Measurements from ENCODE around the gene UBE2U.
"Not testable (repeated sequence)": the region's sequence is repeated elsewhere in the genome, so short reads cannot be mapped to it uniquely, and the experiment has no call there.

UBE2U gene

GRCh38 chr1:64242895-64243756, 39.7 kb downstream of the UBE2U start:
- DNase-seq = peak; percentile 80

DNA sequence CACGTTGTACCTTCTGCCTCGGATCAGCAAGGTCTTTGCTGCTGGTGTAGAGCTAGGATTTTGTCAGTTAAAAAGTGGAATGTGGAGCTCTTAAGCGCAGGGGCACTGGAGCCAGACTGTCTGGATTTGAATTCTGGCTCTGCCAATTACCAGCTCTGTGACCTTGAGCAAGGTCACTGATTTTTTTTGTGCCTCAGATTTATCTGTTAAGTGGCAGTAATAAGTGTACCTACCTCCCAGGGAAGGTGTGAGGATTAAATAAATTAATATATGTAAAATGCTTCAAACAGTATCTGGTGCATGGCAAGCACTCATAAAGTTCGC, 40.3 kb downstream of the UBE2U start:
- peak; percentile 71 for DNase-seq

GRCh38 chr1:64245495-64245894, 42.1 kb downstream of the UBE2U start:
- DNase-seq = no peak

DNA sequence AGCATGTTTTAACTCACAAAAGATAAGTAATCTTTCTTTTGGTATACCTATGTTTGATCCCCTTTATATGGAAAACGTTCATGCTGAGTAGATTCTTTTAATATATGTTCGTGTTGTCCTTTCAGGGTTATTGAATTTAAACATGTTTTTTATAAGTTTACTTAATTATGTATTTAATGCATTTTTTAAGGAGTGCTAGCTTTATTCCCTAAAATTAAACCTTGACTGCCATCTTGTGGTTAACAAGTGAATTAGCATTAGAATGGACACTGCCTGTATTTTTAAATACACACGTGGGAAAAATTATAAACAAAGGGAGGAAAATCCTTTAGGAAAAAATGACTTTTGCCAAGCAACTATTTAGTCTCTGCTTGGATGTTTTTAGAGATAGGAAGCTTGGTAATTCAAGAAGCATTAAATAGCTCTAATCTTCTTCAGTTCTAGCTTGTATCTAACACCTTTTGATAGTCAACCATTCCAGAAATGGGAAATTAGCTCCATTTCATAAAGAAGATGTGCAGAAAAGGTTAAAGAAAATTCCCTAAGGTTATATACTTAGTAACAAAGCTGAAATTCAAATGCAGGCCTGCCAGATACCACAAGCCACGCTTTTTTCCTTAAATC, 43.0 kb downstream of the UBE2U start:
- DNase-seq = peak; percentile 77

- no peak for DNase-seq
Measured at GRCh38 chr1:64248065-64248464, 44.6 kb downstream of the UBE2U start.

DNA sequence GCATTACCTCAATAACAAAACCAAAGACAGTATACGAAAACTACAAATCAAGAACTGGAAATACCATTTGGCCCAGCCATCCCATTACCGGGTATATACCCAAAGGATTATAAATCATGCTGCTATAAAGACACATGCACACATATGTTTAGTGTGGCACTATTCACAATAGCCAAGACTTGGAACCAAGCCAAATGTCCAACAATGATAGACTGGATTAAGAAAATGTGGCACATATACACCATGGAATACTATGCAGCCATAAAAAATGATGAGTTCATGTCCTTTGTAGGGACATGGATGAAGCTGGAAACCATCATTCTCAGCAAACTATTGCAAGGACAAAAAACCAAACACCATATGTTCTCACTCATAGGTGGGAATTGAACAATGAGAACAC, 47.0 kb downstream of the UBE2U start:
- DNase-seq = not testable (repeated sequence)

- no peak for DNase-seq
Measured at GRCh38 chr1:64251971-64252370, 48.5 kb downstream of the UBE2U start.

DNA sequence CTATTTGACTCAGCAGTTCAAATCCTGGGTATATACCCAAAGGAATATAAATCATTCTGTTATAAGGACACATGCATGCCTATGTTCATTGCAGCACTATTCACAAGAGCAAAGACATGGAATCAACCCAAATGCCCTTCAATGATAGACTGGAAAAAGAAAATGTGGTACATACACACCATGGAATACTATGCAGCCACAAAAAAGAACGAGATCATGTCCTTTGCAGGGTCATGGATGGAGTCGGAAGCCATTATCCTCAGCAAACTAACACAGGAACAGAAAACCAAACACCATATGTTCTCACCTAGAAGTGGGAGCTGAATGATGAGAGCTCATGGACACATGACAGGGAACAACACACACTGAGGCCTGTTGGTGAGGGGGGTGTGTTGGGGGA, 53.8 kb downstream of the UBE2U start:
- not testable (repeated sequence) for DNase-seq

DNA sequence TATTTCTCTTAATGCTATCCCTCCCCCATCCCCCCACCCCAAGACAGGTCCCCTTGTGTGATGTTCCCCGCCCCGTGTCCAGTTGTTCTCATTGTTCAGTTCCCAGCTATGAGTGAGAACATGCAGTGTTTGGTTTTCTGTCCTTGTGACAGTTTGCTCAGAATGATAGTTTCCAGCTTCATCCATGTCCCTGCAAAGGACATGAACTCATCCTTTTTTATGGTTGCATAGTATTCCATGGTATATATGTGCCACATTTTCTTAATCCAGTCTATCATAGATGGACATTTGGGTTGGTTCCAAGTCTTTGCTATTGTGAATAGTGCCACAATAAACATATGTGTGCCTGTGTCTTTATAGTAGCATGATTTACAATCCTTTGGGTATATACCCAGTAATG, 55.0 kb downstream of the UBE2U start:
- DNase-seq = not testable (repeated sequence)

DNA sequence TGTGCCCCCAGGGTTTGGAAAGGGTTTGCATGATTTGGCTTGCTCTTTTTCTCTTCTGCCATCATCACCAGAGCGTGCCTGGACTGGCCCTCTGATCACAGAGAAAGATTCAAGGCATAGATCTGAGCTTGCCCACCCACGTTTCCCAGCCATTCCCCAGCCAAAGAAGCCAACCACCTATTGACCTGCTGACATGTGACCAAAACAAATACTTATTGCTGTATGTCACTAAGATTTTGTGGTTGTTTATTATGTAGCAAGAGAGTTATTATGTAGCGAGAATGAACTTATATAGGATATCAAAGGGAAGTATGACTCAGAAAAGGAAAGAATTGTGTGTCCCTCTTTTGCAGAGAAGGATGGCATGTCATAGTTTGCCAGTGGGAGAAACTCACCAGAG, 59.9 kb downstream of the UBE2U start:
- no peak for DNase-seq

- no peak for DNase-seq
Measured at GRCh38 chr1:64263856-64264255, 60.4 kb downstream of the UBE2U start.

DNA sequence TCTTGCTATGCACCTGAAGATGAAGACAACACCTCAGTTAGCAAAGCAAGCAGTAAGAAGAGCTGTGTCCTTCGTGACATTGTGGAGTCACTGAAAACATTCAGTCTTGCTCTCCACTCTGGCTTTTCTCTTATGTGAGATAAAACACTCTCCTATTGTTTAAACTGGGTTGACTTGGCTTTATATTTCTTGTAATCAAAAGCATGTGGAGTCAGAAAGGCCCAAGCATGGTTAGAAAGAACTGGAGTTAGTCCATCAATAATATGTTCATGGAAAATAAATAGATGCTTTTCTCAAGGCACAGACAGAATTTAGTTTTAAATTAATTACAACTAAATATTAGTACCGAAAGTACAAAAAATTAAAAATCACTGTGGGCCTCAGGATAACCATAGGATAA, 61.7 kb downstream of the UBE2U start:
- DNase-seq = no peak

DNA sequence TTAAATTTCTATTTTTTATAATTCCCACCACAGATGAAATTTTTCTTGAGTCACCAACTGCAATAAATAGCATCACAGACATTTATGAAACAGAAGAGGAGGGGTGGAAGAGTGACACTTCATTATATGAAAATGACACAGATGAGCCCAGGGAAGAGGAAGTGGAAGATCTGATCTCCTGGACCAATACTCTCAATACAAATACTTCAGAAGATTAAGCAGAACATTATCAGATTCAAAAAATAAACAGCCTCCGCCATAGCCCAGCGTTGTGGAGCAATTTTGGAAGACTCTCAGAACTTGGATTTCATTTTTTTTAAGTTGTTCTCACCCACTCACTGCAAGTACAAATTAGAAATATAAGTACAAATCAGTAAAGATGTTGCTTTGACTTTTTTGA, 63.6 kb downstream of the UBE2U start:
- DNase-seq = no peak

- peak; percentile 83 for DNase-seq
Measured at GRCh38 chr1:64268653-64269557, 65.5 kb downstream of the UBE2U start.

DNA sequence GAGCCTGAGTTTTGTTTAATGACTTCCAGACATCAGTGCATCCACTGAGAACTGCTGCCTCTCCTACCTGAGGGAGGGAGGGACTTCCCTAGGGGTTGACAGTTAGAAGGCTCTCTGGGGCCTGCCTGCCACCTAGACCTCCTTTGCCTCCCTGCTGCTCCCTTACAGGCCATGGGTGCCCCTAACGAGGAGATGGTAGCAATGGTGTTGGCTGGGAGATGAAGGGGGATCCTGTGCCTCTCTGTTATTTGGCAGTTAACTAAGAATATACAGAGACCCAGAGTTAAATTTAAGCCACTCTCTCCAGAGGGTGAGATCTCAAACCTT, 66.1 kb downstream of the UBE2U start:
- no peak for DNase-seq

DNA sequence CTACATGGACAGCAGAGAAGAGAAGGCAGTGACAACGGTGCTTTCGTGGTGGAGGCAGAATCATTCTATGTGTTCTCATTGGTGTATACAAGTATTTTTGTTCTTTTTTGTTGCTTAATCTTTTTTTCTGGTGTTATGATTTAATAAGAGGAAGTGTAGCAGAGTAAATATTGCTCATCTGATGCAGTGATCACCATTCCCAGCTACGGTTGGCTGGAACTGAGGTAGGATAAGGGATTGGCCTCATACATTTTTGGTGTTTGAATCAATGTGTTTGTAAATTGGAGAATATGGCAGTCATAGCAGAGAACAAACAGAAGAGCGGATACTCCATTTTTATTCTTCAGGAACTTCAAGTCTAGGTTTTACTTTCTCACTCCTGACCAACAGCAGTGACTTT, 76.6 kb downstream of the UBE2U start:
- DNase-seq = no peak

GRCh38 chr1:64282351-64282750, 78.9 kb downstream of the UBE2U start:
- DNase-seq = peak; percentile 83

DNA sequence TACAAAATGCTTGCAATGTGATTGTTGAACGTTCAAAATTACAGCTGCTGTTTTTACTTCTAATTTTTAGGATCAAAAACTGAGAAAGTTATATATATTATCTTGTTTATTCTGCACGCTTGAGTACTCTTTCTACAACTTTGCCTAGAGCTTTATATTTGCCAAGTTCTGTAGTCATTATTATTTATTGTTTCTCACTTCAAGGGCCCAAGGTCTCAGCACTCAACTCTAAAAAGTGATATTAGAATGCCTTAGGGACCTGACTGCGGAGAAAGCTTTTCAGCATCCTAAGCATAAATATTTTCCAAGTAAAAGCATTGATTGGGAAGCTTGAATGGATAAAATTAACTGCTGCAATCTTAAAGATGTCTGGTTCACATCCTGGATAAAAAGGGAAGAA, 83.6 kb downstream of the UBE2U start:
- DNase-seq = no peak

- DNase-seq = no peak
Measured at GRCh38 chr1:64290420-64290819, 87.0 kb downstream of the UBE2U start.

DNA sequence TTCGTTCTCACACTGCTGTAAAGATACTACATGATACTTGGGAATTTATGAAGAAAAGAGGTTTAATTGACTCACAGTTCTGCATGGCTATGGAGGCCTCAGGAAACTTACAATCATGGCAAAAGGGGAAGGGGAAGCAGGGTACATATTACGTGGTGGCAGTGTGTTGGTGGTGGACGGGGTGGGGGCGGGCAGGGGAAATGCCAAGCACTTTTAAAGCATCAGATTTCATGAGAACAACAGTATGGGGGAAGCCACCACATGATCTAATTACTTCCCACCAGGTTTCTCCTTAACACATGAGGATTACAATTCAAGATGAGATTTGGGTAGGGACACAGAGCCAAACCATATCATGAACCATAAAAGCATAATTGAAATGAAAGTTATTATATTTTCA, 88.5 kb downstream of the UBE2U start:
- DNase-seq = no peak

- DNase-seq = no peak
Measured at GRCh38 chr1:64292399-64292798, 89.0 kb downstream of the UBE2U start.

GRCh38 chr1:64293820-64294219, 90.4 kb downstream of the UBE2U start:
- DNase-seq = no peak

GRCh38 chr1:64295136-64295535, 91.7 kb downstream of the UBE2U start:
- no peak for DNase-seq

DNA sequence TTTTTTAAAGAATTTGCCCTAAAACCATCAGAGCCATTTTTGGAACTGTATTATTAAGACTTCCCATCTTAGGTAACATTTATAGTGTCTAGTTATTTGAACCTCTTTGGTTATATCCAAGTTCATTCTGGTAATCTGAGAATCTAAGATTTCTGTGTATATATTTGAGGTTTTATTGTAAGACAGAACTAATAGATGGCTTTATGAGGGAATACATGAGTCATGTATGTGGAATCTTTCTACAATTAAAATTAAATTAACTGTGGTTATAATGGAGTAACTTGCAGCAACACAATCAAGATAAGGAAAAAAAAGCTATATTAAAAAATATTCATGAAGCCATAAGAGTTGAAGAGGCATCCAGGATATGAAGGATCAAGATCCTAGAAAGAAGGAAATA, 92.1 kb downstream of the UBE2U start:
- DNase-seq = no peak
